GM18907 (cell line): ENCODE measurements around the gene ASIP.
"Not testable (repeated sequence)": the region's sequence is repeated elsewhere in the genome, so short reads cannot be mapped to it uniquely, and the experiment has no call there.

Experiments
- ATAC-seq: cut with Tn5 transposase; IDR thresholded peaks from one replicate; pipeline ENCODE4 v1.9.1; 2021; ENCODE audit warnings: mild to moderate bottlenecking, moderate library complexity; ENCODE audit not compliant: unreplicated experiment

The ASIP gene

DNA sequence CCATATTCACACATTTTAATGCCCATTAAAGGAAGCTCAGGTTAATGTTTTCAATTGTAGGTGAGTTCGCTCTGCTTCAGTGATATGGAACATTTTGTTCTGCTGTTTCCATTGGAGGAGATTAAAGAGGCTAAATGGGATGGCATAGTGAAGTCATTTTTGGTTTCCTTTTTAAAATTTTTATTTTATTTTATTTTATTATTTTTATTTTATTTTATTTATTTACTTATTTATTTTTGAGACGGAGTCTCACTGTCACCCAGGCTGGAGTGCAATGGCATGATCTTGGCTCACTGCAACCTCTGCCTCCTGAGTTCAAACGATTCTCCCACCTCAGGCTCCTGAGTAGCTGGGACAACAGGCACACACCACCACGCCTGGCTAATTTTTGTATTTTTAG, 792 bp downstream of the ASIP start:
- ATAC-seq: not testable (repeated sequence)

- no peak for ATAC-seq
Measured at GRCh38 chr20:34242879-34243278, 1.7 kb downstream of the ASIP start.

DNA sequence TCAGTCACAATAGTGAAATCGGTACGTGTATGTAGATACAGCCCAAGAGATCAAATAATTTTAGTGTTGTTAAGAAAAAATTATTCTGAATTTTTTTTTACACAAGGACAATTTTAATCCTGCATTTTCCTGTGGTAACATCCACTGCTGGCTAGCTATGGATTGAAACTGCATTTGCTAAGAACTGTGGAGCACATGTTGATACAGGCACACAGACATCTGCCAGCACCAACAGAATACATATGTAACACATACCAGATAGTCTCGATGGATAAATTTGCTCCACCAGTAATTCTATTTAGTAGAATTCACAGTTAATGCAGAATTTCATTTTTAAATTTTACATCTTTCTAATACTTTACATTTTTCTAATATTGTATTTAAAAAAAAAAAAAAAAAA, 2.2 kb downstream of the ASIP start:
- ATAC-seq: no peak

- no peak for ATAC-seq
Measured at GRCh38 chr20:34246126-34246626, 5.0 kb downstream of the ASIP start.

GRCh38 chr20:34249291-34249690, 8.1 kb downstream of the ASIP start:
- no peak for ATAC-seq

DNA sequence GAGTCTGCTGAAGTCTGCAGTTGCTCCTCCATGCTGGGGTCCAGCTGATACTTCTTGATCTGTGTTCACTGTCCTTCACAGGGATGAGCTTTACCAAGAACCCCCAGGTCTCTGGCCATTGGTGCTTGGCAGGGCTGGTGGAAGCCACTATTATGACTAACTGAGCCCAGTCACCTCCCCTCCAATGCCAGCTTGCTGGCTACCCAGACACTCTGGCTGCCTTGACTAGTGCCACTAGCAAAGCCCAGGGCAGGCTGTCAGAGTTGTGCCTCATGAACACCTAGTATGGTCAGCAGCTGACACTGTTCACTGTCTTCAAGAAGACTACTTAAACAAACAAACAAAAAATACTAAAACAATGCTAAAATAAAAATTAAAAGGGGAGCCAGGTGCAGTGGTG, 8.8 kb downstream of the ASIP start:
- no peak for ATAC-seq

DNA sequence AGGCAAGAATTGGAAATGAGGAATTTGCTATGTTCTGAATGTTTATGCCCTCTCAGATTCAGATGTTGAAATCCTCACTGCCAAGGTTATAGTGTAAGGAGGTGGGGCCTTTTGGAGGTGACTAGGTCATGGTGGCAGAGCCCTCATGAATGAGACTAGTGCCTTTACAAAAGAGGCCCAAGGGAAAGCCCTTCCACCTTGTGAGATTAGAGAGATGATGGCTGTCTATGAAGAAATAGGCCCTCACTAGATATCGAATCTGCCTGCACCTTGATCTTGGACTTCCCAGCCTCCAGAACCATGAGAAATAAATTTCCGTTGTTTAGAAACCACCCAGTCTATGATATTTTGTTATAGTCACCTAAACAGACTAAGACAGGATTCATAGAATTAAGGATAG, 10.4 kb downstream of the ASIP start:
- ATAC-seq: no peak

- ATAC-seq: not testable (repeated sequence)
Measured at GRCh38 chr20:34252431-34253086, 11.3 kb downstream of the ASIP start.

DNA sequence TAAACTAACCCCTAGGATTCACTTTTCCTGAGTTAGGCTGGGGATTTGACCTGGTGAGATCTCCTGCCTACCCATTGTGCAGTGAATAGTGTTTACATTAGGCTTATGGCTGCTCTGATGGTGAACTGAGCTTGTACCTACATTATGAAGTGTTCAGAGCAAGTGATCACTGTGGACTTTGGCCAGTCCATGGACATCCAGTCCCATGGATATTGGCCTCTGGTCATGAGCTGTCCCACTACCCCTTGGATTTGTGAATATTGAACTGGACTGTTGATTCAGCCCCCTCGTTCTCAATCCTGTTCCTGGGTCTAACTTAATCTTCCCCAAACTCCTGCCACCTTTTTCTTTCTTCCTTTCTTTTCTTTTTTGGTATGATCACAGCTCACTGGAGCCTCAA, 13.8 kb downstream of the ASIP start:
- ATAC-seq: no peak

- no peak for ATAC-seq
Measured at GRCh38 chr20:34256629-34257124, 15.5 kb downstream of the ASIP start.

DNA sequence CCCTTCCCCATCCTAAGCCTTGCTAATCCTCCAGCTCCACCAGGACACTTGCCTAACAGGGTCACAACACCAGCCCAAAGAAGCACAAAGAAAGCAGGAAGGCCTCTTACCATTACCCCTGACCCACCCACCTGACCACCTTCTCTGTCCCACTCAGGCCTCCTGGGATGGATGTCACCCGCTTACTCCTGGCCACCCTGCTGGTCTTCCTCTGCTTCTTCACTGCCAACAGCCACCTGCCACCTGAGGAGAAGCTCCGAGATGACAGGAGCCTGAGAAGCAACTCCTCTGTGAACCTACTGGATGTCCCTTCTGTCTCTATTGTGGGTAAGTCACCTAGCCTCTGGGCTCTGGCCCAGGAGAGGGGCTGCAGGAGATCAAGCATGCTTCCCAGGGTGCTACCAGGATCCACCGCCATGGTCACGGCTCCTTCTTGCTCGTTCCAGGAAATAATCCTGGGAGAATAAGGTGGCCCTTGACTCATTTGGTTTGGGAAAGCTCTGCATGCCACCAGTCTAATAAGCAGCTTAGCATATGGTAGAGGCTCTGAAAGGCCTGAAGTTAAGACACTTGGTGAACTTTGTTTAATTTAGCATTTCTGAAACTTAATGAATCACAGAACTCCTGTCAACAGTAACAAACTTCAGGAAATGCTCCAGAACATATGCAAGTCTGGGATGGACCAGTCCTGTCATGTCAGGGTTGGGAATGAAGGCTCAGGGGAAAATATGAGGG, 19.2 kb downstream of the ASIP start:
- no peak for ATAC-seq

GRCh38 chr20:34262488-34263288, 21.5 kb downstream of the ASIP start:
- no peak for ATAC-seq

DNA sequence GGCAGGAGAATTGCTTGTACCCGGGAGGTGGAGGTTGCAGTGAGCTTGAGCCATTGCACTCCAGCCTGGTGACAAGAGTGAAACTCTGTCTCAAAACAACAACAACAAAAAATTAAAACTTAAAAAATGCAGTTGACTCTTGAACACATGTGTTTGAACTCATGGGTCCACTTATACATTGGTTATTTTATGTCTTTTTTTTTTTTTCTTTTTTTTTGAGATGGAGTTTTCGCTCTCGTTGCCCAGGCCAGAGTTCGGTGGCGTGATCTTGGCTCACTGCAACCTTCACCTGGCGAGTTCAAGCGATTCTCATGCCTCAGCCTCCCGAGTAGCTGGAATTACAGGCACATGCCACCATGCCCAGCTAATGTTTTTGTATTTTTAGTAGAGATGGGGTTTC, 22.2 kb downstream of the ASIP start:
- not testable (repeated sequence) for ATAC-seq

DNA sequence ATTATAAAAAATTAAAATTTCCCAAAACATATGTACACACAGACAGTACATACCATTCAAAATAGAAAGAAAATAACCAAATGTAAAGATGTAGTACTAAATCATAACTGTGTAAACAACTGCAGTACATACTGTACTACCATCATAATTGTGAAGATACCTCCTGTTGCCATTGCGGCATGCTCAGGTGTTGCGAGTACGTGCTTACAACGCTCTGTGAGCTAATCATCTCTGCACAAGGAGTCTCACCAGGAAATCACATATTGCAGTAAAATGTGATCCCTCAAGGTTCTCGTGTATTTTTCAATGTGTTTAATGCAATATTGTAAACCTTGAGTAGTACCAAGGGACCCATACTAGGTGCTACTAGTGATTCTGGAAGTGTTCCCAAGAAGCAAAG, 22.9 kb downstream of the ASIP start:
- ATAC-seq: no peak

GRCh38 chr20:34268145-34268544, 26.9 kb downstream of the ASIP start:
- ATAC-seq: no peak

- no peak for ATAC-seq
Measured at GRCh38 chr20:34268851-34269636, 27.8 kb downstream of the ASIP start.

DNA sequence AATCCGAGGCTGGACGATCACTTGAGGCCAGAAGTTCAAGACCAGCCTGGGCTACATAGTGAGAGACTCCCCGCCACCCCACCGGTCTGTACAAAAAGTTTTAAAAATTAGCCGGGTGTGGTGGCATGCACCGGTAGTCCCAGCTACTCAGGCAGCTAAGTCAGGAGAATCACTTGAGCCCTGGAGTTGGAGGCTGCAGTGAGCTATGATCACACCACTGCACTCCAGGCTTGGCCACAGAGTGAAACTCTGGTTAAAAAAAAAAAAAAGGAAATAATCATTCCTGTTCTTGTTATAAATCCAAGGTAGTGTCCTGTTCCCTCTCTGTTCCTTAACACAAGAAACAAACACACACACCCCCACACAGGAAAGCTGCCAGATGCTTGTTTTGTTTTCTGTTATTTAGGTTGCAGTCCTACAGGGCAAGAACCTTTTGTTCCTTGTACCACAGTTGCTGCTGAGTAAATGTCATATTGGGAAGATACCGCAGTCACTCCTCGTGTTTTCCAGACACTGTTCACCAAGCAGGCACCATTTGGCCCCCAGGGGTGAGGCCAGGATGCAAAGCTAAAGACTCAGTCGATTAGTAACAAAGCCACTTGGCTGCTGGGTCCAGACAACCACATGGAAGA, 28.9 kb downstream of the ASIP start:
- no peak for ATAC-seq

DNA sequence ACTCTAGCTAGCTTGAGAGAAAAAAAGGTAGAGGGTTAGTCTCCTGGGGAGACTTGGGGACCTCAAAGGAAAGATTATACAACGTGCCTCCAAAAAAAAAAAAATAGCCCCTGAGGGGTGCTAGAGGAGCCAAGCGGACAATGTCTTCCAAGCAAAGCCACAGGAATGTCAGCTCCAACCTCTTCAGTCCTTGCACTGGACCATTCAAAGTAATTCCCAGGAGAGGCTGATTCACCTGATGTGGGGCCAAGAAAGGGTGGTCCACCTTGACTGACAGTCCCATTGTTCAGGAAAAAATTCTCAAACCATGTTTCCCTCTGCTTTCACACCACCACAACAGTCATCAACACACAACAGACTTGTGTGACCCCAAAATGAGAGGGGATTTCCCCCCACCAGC, 30.7 kb downstream of the ASIP start:
- no peak for ATAC-seq

DNA sequence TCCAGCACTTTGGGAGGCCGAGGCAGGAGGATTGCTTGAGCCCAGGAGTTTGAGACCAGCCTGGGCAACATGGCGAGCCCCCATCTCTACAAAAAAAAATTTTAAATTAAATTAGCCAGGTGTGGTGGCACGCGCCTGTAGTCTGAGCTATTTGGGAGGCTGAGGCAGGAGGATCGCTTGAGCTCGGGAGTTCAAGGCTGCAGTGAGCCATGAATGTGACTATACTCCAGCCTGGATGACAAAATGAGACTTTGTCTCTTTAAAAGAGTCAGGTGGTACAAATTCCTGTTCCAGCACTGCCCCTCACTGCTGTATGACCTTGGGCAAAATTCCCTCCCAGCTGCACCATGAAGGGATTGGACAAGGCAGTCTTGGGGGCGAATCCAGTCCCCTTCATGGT, 33.5 kb downstream of the ASIP start:
- ATAC-seq: no peak

DNA sequence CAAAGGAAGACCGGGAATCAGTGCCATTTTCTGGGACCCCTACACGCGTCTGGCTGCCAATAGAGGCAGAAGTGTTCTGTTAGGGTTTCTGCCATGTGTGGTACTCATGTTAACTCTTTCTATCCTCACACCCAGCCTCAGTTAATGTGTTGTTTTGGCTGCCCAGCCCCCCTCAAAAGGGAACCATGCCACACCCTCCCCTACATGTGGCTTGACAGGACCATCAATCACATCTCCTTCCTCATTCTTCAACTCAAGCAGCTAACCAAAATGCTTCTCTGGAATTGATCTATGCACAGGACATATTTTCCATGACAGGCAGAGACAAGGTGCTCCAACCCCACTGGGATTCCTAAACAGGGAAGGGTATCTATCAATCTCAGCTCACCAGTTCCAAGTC, 40.0 kb downstream of the ASIP start:
- no peak for ATAC-seq
